ENCODE measurements around the gene FGGY. TPM values are rescaled to one million over a fixed set of nuclear protein-coding genes. Genes with fewer than 3 reads are reported as not detected.

Gene FGGY
- total RNA-seq, 1 experiment from 2014 or later = 14.6 TPM

- H3K27ac ChIP-seq (ENCODE audit: insufficient read length, low read depth, low read length) = no peak overlapping the region
- H3K4me3 Mint-ChIP-seq = no peak overlapping the region
- H3K79me2 ChIP-seq (ENCODE audit: insufficient read depth, low read length) = no peaks in the 10 kb centered on the region
- no peak overlapping the region for H3K14ac ChIP-seq (ENCODE audit: insufficient read depth, low read length)
- H2BK5ac ChIP-seq (ENCODE audit: insufficient read length, low read length) = no peak overlapping the region
- H3K56ac ChIP-seq (ENCODE audit: insufficient read length, low read depth, low read length) = no peak overlapping the region
- H3K79me1 ChIP-seq (ENCODE audit: insufficient read depth, low read depth, low read length, poor library complexity, severe bottlenecking) = no peaks in the 10 kb centered on the region
- no CpG with 5 or more reads among the region's 7 CpGs for WGBS (ENCODE audit: extremely low coverage, insufficient read length, low lambda C conversion rate)
- H3K4me1 Mint-ChIP-seq = peaks cover 11 to 13% of the 10 kb centered on the region in 2 experiments
- no peak overlapping the region for H2BK120ac ChIP-seq (ENCODE audit: low read depth, low read length, poor library complexity, severe bottlenecking)
- H3K27me3 ChIP-seq (ENCODE audit: insufficient read depth, low read length) = no peaks in the 10 kb centered on the region
- no peaks in the 10 kb centered on the region; the same call in none of the 2 replicates for H3K4me1 ChIP-seq (ENCODE audit: insufficient read depth, low read length)
- no peak overlapping the region for H4K91ac ChIP-seq (ENCODE audit: insufficient read length, low read depth, low read length)
- H2BK12ac ChIP-seq (ENCODE audit: insufficient read length, low read depth, low read length) = no peak overlapping the region
- no peak overlapping the region for H4K5ac ChIP-seq (ENCODE audit: insufficient read length, low read depth, low read length)
- H3K9me3 Mint-ChIP-seq = peaks cover 7 to 9% of the 10 kb centered on the region in 2 experiments; a peak in 4 of 5 replicates
- no peaks in the 10 kb centered on the region for H3K9me3 ChIP-seq (ENCODE audit: control insufficient read depth, low read depth, low read length)
- H2BK20ac ChIP-seq (ENCODE audit: low read depth, low read length, poor library complexity, severe bottlenecking) = no peak overlapping the region
- no peak overlapping the region for H3K18ac ChIP-seq (ENCODE audit: insufficient read length, low read depth, low read length)
- no peak overlapping the region for H2BK15ac ChIP-seq (ENCODE audit: low read depth, low read length)
- peak; percentile 72 for TF ChIP-seq CTCF (conservative IDR thresholded peaks at IDR 0.05)
- no peak overlapping the region for H4K8ac ChIP-seq (replicated peaks; ENCODE audit: insufficient read length, low read depth, low read length)
- H3K4ac ChIP-seq (ENCODE audit: low read depth, low read length) = no peak overlapping the region; the same call in 1 of the 2 replicates
- no peak overlapping the region for H2AK5ac ChIP-seq (ENCODE audit: insufficient read length, low read length)
- H3K23me2 ChIP-seq (ENCODE audit: insufficient read length, low read depth, low read length, poor library complexity, severe bottlenecking) = no peaks in the 10 kb centered on the region
- H3K9ac ChIP-seq (ENCODE audit: extremely low read depth, insufficient read length, low read length) = no peak overlapping the region
- peak overlapping the region in 1 of 3 experiments; percentile 50; a peak in 1 of 7 replicates for H3K27ac Mint-ChIP-seq
- H3K4me2 ChIP-seq (ENCODE audit: insufficient read depth, insufficient read length, low read length) = no peak overlapping the region
- H2AFZ ChIP-seq (ENCODE audit: low read length) = no peak overlapping the region
- no peaks in the 10 kb centered on the region for H3K27me3 Mint-ChIP-seq (ENCODE audit: low read depth)
- no peak overlapping the region for H3K23ac ChIP-seq (ENCODE audit: insufficient read length, low read depth, low read length)
- H3K36me3 Mint-ChIP-seq (ENCODE audit: insufficient read depth in 1 of 3, low read depth in 3 of 3) = peaks cover 2 to 13% (median 4%) of the 10 kb centered on the region in 3 experiments; a peak in 6 of 7 replicates
- DNase-seq = no peak
- no peak overlapping the region for H3T11ph ChIP-seq (ENCODE audit: low read length)
- H4K20me1 ChIP-seq (ENCODE audit: control insufficient read depth, insufficient read depth, insufficient read length) = no peaks in the 10 kb centered on the region
Measured at GRCh38 chr1:59718064-59718988, 421.4 kb downstream of the FGGY start.
